HG03280 (cell line): Measurements from ENCODE around the gene GMPPA.

ENCODE experiments used
- ATAC-seq: cut with Tn5 transposase; IDR thresholded peaks from one replicate; pipeline ENCODE4 v1.9.1; 2021; ENCODE audit warnings: mild to moderate bottlenecking, moderate library complexity; ENCODE audit not compliant: unreplicated experiment

GMPPA gene

DNA sequence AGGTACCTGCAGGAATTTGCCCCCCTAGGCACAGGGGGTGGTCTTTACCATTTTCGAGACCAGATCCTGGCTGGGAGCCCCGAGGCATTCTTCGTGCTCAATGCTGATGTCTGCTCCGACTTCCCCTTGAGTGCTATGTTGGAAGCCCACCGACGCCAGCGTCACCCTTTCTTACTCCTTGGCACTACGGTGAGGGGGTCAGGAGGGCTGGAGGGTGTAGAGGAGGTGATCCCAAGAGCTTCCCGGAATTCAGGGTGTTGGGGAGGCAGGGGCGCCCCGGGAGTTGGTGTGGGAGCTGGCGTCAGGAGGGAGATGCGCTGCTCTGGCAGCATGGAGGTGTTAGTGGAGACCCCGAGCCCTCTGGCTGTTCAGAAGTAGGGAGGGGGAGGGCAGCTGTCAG, 3.2 kb downstream of the GMPPA start:
- ATAC-seq: no peak

DNA sequence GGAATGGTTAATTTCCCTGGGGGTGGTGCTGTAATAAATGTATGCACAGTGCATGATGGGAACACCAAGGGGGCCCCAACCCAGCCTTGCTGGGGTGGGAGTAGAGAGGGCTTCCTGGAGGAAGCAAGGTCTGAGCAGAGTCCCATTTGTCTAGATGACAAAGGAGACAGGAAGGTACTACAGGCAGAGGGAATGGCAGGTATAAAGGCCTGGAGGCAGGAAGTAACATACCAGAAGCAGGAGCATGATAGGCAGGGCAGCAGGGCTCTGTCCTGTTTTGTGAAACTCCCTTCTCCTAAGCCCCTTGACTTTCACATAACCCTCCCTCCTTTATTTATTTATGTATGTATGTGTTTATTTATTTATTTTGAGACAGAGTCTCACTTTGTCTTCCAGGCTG, 3.9 kb downstream of the GMPPA start:
- no peak for ATAC-seq

DNA sequence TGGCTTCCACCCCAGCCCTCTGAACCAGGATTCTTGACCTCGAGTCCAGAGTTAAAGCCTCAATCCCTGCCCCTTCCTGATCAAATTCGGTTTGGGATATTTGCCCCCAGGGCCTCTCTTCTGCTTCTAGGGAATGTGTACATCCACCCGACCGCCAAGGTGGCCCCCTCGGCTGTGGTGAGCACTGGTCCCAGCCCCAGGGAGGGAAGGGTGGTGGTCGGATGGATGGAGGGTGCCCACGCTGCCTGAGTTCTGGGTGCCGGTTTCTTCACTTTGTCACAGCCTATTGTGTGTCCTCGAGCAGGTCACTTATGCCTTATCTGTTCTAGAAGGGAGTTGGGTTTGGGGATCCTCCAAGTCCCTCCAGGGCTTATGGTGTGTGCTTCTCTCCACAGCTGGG, 6.9 kb downstream of the GMPPA start:
- no peak for ATAC-seq

DNA sequence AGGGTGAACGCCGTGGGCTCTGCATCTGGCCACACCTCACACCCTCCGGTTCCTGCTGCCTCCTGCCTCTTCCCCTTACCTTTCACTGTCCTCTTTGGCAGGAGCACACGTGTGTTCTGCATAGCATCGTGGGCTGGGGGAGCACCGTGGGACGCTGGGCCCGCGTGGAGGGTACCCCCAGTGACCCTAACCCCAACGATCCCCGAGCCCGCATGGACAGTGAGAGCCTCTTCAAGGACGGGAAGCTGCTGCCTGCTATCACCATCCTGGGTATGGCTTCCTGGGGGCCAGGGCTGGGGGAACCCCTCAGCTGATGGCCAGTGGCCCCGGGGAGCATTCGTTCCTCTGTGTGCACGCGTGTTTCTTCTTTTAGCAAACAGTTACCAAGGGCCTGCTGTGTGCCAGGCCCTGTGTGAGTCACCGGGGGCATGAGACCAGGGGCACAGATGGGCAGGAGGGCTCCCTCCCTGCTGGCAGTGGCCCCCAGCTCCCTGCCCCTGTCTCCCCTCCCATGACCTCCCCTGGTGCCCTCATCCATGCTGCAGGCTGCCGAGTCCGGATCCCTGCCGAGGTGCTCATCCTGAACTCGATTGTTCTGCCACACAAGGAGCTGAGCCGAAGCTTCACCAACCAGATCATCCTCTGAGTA, 7.6 kb downstream of the GMPPA start:
- ATAC-seq: no peak

DNA sequence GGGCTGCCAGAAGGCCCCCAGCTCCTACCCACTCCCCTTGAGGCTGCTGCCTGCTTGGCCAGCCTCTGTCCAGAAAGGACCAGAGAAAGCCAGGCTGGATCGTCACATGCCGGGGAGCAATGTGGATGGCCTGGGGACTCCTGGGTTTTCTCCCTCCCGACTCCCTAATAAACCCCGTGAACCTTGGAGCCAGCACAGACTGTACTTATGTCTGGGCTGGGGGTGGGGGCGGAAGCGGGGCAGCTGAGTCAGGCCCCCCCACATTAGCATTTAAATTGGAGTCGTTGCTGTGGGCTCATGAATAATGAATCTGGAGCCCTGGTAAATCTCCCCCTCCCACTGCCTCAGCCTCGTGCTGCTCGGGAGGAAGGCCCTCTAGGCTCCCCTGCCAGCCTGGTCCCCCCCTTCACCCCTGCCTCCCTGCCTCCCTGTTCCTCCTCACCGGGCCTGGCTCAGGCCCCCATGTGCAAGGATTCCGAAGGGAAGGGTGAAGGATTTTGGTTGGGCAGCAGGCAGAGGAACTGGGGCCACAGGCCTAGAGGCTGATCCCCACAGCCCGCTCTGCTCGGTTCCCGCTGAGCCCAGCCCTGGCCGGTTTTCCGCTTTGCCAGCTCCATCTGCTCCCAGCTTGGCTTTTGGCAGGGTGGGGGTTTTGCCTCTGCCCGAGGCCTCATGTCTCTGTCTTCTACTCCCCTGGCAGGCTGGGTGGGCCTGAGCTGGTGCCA, 8.3 kb downstream of the GMPPA start:
- ATAC-seq: no peak

DNA sequence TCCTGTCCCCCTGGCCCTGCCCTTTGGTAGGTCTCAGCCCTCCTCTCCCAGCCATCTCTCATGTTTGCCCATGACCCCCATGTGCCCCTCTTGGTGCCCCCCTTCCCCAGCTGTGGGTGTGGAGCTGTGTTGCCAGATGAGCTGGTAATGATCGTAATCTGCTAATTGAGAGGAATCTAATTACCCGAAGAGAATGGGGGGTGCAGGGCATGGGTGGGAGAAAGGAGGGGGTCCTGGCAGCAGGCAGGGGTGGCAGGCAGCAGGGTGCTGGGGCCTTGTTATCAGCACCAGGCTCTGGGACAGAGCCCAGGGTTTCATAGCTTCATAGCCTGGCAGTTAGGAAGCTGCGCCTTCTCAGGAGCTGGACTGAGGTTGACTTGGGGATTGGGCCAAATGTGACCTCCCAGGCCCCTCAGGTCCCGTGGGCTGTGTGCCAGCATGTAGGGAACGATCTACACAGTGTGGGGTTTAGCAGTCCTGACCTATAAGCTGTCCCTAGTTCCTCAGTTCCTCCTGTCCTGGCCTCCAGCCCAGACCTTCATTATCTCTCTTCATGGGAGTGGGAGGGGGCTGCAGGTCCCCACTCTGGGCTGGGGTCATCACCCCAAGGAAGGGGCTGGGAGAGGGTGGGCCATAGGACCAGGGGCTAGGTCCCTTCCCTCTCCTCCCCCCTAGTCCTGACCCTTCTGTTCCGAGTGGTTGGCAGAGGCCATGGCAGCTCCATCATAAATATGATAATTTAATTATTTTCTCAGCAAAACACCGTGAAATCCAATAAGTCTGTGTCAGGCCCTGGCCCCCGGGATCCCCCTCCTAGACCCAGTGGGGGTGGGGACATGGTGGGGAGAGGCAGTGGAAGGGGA, 9.1 kb downstream of the GMPPA start:
- no peak for ATAC-seq

DNA sequence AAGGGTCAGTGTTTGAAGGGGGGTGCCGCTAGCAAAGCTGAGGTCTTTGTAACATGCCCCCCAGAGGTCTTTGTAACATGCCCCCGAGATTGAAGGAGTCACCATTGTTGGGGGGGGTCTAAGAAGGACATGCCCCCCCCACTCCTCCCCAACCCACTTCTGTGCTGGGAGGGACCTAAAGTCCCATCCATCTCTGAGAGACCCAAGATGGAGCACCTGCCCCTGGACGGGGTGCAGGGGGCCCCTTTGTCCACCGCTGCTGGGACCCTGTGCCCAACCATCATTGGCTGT, 9.7 kb downstream of the GMPPA start:
- ATAC-seq: no peak

DNA sequence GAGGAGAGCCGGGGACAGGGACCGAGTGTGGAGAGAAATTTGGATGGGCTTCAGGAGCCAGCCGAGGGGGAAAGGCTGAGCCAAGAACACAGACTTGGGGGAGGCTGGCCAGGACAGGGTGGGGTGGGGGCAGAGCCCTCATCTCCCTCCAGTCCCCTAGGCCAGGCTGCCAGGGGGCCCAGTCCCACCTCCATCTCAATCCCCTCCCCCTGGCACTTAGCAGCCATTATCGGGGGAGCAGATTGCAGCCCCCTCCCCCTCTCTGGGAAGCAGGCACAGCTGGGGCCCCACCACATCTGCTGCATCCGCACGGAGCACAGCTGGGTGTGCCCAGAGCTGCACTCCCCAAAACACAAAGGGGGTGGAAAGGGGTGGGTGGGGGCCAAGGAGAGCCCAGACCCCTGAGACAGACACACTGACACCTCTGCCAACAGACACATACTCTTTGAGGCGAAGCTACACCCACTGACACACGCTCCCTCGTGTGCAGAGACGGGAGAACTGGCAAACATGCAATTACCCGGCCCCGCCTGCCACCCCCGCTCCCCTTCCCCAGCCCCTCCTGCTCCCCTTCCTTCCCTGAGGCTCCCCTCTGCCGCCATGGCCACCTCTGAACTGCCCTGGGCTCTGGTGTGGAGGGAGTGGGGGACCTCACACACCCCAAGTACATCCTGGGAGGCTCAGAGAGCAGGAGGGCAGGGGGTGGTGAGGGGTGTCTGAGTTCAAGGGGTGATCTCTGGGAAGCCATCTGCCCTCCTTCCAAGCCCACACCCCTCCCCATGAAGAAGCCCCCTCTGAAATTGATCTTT, 10.5 kb downstream of the GMPPA start:
- peak; percentile 17 for ATAC-seq

DNA sequence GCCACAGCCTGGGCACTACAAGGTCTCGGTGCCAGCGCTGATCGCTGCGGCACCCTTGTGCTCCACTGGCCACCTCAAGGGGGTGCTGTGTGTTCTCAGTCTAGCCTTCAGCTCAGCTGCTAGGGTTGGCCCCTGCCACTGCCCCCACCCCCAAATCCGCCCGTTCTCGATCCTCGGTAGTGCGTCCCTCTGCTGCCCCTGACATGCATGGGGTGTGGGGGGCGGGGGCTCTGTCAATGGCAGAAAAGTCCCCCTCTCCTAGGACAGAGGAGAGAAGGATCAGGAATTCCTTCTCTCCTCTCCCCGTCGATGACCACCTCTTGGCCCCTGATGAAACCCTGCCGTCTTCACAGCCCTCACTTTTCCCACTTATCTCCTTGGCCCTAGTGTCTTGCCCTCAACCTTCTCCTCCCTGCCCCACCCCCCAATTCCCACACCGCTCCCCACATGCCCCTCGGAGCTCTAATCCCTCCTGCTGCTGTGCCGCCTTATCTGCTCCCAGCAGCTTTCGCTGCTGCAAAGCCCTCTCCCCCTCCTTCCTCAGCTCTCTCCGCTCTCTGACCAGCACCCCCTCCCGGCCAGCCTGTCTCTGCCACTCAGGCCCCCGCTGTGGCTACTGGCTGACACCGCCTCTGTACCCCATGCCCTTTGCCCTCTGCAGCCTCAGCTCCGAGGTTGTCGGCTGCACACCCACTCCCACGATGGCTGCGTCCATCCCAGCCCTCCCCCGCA, 11.3 kb downstream of the GMPPA start:
- peak; percentile 63 for ATAC-seq

DNA sequence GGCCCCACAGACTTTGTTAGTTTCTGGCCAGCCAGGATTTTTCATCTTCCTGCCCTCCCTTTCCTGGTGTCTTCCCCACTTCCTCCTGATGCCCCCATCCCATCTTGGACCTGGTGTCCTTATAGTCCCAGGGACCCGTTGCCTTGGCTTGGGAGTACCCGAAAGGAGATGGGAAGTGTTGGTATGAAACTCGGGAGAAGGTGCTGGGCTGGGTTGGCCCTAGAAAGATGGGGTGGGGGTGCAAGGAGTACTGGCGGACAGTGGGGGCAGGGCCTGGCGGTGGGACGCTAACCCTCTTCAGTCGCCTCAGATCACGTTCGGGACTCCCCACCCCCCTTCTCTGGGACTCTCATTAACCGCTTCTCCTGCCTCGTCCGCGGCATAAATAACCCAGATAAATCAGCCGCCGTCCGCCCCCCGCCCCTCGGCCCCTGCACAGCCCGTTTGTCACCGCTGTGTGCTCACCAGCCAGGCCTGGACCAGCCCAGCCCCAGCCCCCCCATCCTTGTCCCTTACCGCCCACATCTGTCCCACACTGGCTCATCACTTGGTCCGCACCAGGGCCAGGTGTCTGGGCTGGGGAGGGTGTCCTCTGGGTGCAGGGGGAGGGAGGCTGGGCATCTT, 11.9 kb downstream of the GMPPA start:
- no peak for ATAC-seq

DNA sequence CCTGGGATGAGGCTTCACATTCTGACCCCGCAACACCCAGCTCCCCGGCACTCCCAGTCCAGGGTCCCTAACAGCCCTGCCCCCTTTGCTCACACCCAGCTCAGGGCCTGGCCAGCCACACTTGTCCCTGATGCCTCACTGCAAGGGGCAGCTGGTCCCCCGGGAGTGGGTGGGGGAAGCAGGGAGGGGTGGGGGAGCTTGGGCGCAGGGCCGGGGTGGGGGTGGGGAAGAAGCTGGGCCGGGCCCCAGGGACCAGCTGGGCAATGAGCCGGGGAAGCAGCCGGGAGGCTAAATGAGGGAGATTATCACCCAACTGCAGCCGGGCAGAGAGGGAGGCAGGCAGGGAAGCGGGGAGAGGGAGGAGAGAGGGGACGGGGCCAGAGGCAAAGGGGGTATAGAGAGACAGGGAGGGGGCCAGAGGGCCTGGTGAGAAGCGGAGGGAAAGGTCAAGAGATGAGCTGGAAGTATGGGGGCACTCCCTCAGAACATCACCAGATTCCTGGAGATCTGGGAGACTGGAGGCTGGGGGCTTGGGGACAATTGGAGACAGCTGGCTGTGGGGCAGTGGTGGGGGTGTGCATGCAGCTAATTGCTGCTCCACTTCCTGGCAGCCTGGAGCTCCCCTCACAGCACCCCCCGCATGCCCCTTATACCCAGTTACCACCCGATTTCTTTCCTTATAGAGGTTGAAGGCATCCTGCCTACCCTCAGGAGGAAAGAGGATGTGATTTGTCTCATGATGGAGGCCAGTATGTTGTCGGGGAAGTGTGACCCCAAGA, 13.0 kb downstream of the GMPPA start:
- no peak for ATAC-seq

DNA sequence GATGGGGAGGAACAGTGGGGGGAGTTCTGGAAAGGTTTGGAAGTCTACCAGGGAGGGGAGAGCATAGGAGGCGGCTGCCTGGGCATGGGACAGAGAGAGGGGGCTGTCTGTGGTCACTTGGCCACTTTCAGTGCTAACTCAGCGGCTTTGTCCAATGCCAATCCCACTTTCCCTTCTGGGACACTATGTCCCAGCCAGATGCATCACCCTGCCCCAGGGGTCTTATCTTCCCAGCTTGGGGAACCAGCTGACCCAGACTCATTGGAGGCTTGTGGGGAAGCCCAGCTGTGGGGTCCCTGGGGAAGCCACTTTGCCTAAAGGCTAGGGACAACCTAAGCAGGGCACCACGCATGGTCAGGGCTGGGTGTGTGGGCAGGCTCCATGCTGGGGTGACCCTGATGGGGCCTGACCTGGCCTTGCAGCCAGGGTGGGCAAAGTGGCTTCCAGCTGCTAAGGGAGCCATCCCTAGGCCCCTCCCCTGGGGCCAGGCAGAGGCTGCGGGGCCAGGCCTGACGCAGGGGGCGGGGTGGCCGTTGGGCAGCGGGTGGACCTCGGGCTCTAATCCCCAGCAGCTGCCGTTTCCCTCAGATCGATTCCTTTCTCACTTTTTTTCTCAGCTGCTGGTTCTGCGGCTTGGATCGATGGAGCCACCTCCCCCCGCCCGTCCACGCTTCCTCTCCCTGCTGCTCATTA, 14.0 kb downstream of the GMPPA start:
- no peak for ATAC-seq

DNA sequence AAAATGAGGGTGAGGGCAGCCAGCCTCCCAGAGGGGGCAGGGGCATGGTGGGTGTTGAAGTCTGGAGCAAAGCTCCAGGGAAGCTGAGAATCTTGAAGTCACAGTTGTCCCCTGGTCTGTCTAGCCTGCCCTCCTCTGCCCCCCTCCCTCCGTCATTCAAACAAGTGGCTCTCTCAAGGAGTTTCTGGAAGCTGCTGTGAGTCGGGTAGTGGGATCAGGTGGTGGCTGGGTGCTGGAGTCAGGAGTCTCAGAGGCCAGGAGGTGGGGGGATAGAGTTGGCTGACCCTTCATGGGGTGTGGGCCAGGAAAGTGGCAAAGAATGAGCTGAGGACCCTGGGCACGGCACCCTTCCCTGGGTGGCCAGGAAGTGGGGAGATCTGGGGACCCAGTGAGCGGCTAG, 15.1 kb downstream of the GMPPA start:
- ATAC-seq: no peak

DNA sequence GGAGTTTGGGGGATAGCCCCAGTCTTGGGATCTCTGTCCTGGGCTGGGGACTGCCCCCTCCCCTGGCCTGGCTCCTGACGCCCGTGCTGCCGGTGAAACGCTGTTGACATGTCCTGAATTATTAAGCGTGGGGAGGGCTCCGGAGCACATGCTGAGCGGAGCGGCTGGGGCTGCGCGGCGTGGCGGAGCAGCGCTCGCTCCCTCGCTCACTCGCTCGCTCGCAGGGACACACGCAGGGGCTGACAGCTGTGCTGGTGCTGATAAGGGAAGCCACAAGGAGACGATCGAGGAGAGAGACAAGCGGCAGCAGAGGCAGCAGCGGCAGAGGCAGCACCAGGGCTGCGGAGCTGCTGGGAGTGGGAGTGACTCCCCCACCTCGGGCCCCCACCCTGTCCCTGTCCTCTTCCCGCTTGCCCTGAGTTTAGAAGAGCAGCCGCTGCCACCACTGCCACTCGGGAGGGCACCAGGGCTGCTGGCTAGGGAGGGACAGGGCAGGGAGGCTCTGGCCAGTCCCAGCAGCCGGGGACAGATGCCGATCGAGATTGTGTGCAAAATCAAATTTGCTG, 15.6 kb downstream of the GMPPA start, which contains the start of gene ASIC4:
ASIC4 (plus strand) TSS at position 287 of the 566 bp plus-strand sequence; CDS start at position 530, 243 bp downstream.
- no peak for ATAC-seq

DNA sequence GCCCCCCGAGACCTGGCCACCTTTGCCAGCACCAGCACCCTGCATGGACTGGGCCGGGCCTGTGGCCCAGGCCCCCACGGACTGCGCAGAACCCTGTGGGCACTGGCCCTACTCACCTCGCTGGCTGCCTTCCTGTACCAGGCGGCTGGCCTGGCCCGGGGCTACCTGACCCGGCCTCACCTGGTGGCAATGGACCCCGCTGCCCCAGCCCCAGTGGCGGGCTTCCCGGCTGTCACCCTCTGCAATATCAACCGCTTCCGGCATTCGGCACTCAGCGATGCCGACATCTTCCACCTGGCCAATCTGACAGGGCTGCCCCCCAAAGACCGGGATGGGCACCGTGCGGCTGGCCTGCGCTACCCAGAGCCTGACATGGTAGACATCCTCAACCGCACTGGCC, 16.1 kb downstream of the GMPPA start:
- ATAC-seq: no peak

DNA sequence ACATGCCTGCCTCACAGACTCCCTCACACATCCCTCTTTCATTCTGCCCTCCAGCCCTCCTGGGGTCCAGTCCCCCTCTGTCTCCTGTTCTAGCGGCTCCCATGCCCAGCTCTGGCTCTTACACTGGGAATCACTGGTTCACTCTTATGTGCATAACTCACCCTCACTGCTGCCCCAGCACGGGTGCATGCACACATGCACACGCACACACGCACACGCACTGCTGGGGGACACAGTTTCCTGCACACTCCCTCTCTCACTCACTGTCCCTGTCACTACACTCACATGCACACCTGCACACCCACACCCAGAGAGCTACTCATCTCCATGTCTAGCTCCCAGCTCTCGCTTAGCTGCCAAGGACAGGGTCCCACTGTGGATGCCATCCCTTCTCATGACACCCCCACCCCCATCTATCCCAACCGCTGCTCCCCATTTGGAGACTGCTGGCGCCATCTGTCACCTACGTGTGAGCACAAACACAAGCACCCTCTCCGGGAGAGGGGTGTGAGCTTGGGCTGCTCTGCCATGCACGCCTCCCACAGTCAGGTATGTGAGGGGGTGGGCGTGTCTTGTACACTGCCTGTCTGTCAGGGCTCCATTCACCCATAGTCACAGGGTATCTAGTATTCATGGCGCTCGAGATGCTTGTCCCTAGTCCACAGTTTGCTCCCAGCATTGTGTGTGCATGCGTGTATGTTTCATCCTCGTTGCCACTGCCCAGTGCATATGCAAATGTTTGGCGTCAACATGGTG, 17.4 kb downstream of the GMPPA start:
- ATAC-seq: no peak

DNA sequence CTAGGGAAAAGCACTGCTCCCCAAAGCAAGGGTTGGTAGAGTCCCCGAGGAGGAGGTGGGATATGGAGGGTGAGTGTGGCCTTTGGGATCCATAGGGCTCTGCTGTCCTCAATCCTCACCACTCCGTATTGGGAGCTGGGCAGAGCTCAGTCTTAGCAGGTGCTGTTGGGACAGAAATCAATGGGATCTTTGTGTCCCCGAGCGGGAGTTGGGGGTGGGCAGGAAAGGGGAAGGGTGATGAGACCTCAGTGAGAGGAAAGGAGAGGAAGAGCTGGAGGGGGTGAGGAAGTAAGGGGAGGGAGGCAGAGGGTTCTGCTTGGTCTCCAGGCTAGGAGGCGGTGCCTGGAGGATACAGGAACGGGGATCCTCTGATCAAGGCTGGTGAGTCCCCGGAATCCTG, 18.2 kb downstream of the GMPPA start:
- no peak for ATAC-seq
